Hematopoietic multipotent progenitor cell treated with erythropoietin and hydrocortisone succinate and interleukin-3 and kit ligand, for 17 days (in vitro differentiated cells): Measurements from ENCODE around the gene MMP24.
"Not testable (repeated sequence)": the region's sequence is repeated elsewhere in the genome, so short reads cannot be mapped to it uniquely, and the experiment has no call there.

Source experiments
- DNase-seq: peaks from one replicate; pipeline ENCODE4 v3.0.0-alpha.2; 2015; ENCODE audit warnings: low spot score

Gene MMP24

DNA sequence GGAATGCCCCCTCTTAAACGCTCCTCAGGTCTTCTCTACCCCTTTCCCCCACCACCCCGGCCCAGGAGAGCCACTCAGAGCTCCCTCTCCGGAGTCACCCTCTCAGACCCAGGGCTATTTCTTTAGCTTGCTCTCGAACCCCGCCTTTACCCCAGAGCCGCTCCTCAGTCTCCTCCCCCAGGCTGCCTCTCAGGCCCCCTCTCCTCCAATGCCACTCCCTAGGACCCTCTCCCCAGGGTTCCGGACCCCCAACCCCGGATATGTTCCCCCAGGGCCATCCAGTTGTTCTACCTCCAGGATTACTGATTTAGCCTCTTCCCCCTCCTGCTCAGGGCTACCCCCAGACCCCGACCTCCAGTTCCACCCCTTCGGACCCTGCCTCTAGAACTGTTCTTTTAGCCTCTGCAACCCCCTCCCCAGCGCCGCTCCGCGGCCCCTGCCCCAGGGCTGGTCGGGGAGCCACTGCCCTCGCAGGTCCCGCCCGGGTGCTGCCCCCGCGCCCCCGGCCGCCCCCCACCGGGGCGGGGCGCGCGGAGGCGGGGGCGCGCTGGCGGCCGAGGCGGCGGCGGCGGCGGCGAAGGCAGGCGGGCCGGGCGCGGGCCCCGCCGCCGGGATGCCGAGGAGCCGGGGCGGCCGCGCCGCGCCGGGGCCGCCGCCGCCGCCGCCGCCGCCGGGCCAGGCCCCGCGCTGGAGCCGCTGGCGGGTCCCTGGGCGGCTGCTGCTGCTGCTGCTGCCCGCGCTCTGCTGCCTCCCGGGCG lies at the start of gene MMP24:
Gene MMP24 (plus strand): TSS at position 565 of the 758 bp plus-strand sequence. CDS start 49 bp downstream, at position 614.
- DNase-seq = no peak

DNA sequence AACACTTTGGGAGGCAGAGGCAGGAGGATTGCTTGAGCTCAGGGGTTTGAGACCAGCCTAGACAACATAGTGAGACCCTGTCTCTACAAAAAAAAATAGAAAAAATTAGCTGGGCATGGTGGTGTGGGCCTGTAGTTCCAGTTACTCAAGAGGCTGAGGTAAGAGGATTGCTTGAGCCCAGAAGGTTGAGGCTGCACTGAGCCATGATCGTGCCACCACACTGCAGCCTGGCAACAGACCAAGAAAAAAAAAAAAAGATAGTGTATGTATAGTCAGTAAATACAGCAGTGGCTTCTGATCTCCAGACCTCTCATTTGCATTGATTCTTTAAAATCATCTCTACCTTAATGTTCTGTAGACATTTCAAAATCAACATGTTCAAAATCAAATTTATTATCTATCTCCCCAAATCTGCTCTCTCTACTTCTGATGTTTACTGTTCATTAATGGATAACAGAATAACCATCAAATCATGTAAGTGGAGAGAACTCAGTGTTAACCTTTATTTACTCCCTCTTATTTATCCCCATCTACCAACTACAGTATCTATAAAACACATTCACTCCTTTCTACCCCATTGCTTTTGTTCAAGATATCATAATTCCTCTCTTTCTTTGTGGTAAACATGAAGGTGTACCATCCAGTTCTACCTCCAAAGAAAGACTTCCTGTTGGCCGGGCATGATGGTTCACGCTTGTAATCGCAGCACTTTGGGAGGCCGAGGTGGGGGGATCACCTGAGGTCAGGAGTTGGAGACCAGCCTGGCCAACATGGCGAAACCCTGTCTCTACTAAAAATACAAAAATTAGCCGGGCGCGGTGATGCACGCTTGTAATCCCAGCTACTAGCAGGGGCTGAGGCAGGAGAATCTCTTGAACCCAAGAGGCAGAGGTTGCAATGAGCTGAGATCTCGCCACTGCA lies 46.9 kb upstream of the MMP24 start:
- DNase-seq = no peak

DNA sequence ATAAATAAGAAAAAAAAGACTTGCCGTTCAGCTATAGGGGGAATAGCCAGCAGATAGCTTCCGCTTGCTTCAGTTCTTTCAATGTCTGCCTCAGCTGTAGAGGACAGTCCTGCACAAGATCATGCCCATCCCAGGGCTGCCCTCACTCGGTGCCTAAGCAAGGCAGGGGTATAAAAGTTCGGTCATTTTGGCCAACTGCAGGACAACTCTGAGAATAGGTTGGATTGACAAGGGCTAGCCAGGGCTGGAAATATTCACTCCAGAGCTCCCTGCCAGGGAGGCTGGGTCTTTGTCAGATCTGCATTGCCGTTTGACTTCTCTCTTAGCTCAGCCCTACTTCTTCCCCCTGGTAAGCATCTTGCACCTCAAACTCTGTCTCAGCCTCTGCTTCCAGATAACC lies 46.2 kb upstream of the MMP24 start:
- DNase-seq = no peak

- DNase-seq = no peak
Observed at GRCh38 chr20:35181731-35182130, 44.8 kb upstream of the MMP24 start.

GRCh38 chr20:35186691-35187289 lies 39.7 kb upstream of the MMP24 start:
- DNase-seq = not testable (repeated sequence)

GRCh38 chr20:35187584-35188190 lies 38.8 kb upstream of the MMP24 start:
- DNase-seq = no peak

- not testable (repeated sequence) for DNase-seq
Observed at GRCh38 chr20:35189223-35189622, 37.3 kb upstream of the MMP24 start.

- DNase-seq = no peak
Observed at GRCh38 chr20:35190556-35190955, 35.9 kb upstream of the MMP24 start.

- no peak for DNase-seq
Observed at GRCh38 chr20:35191419-35192117, 34.9 kb upstream of the MMP24 start.

GRCh38 chr20:35192118-35192872 lies 34.2 kb upstream of the MMP24 start:
- no peak for DNase-seq

- DNase-seq = not testable (repeated sequence)
Observed at GRCh38 chr20:35193031-35193791, 33.3 kb upstream of the MMP24 start.

DNA sequence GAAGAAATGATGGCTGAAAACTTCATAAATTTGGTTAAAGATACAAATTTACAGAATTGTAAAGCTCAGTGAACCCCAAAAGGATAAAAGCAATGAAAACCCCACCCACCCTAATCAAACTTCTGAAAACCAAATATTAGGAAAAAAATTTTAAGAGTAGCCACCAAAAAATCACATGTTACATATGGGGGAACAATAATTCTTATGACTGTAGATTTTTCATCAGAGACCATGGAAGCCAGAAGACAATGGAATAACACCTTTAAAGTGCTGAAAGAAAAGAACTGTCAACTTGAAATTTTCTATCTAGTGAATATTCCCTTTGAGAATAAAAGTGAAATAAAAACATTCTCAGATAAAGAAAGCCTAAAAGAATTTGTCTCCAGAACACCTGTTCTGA lies 30.2 kb upstream of the MMP24 start:
- DNase-seq = no peak

- no peak for DNase-seq
Observed at GRCh38 chr20:35199740-35200139, 26.8 kb upstream of the MMP24 start.

GRCh38 chr20:35200267-35200666 lies 26.2 kb upstream of the MMP24 start:
- no peak for DNase-seq

- not testable (repeated sequence) for DNase-seq
Observed at GRCh38 chr20:35201467-35201866, 25.0 kb upstream of the MMP24 start.

DNA sequence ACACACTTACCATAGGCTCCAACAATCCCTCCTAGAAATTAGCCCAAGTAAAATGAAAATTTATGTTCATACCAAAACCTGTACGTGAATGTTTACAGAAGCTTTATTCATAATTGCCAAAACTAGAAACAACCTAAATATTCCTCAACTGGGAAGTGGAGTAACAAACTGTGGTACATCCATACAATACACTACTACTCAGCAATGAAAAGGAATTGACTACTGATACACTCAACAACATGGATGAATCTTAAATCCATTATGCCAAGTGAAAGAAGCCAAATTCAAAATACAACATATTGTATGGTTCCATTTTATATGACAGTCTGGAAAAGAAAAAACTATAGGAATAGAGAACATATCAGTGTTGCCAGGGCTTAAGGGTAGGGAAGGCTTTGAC lies 19.7 kb upstream of the MMP24 start:
- no peak for DNase-seq

GRCh38 chr20:35207950-35208611 lies 18.4 kb upstream of the MMP24 start:
- DNase-seq = peak; percentile 85

GRCh38 chr20:35215066-35215956 lies 11.2 kb upstream of the MMP24 start:
- DNase-seq = no peak
